ENCODE measurements around the gene SH2D6. TPM values are rescaled to one million over a fixed set of nuclear protein-coding genes. Genes with fewer than 3 reads are reported as not detected.

SH2D6 gene
- total RNA-seq, 4 donors from 2014 or later = not detected

DNA sequence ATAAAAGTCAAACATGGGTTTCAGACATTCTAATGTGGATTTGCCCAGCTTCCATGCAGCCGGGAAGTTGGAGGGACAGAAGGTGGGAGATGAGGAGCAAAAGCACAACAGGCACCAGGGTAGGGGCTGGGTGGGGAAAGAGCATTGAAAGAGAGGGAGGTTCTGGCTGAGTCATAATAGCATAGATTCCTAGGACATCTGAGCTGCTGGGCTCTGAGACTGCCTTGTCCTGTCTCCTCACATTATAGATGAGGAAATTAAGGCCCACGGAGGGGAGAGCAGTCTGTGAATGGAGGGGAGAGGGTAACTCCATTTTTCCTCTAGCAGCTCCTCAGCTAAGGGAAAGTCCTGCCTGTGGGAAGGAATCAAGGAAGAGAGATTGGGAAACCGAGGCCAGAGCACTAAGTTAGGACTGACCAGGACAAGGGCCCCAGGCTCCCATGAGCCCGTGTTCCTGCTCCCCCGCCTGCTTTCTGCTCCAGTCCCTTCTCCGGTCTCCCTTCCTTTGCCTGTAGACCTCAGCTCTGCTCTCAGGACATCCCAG is 26.2 kb downstream of the SH2D6 start:
- no peak for TF ChIP-seq POLR2A (IDR thresholded peaks at IDR 0.05)
- TF ChIP-seq, protein P1, sequence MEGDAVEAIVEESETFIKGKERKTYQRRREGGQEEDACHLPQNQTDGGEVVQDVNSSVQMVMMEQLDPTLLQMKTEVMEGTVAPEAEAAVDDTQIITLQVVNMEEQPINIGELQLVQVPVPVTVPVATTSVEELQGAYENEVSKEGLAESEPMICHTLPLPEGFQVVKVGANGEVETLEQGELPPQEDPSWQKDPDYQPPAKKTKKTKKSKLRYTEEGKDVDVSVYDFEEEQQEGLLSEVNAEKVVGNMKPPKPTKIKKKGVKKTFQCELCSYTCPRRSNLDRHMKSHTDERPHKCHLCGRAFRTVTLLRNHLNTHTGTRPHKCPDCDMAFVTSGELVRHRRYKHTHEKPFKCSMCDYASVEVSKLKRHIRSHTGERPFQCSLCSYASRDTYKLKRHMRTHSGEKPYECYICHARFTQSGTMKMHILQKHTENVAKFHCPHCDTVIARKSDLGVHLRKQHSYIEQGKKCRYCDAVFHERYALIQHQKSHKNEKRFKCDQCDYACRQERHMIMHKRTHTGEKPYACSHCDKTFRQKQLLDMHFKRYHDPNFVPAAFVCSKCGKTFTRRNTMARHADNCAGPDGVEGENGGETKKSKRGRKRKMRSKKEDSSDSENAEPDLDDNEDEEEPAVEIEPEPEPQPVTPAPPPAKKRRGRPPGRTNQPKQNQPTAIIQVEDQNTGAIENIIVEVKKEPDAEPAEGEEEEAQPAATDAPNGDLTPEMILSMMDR (IDR thresholded peaks at IDR 0.05) = no peak
- no peak overlapping the region for H3K4me3 ChIP-seq (ENCODE audit: low read depth, poor library complexity, severe bottlenecking)
- DNase-seq (ENCODE audit: low spot score in 2 of 2) = no peak
- 87 to 92% methylated on average over 6 of the region's 6 CpGs for WGBS, 2 donors
- intact Hi-C loops (cut with DNase I; ENCODE audit: low total_unique reads) = no loop called here

DNA sequence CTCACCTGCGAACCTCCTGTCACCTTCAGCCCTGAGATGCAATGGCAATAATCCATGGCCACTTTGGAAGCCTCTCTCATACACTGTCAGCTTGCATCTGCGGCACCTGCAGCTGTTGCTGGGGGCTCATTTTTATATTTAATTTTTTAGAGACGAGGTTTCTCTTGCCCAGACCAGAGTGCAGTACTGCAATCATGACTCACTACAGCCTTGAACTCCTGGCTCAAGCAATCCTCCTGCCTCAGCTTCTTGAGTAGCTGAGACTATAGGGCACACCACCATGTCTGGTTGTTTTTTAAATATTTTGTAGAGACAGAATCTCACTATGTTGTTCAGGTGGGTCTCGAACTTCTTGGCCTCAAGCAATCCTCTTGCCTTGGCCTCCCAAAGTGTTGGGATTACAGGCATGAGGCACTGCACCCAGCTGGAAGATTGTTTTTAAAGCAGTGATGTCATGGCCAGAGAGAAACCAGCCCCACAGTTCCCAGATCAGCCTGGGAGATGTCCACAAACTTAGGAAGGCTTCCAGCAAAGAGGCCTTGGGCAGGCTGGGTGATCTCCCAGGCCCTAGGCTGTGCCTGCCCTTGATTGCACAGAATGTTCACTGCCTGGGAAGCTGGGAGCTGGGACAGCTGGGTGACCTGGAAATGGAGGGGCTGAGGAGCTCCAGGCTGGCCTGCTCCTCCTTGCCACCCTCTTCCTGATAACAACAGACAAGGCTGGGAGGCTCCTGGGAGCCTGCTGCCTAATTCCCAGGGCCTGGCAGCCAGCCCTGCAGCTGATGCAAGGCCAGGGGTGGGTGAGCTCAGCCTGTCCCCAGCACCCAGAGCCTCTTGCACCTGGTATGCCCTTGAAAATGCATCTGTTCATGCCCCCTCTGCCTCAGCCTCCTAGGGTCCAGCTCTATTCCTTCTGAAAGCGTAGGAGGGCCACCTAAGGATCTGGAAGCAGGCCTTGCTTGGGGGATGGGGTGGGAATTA is 27.1 kb downstream of the SH2D6 start:
- DNase-seq (ENCODE audit: low spot score in 2 of 2) = no peak
- WGBS, 2 donors = 89 to 91% methylated on average over 5 of the region's 5 CpGs
- intact Hi-C loops (cut with DNase I; ENCODE audit: low total_unique reads) = no loop called here
- no peak overlapping the region for H3K4me3 ChIP-seq (ENCODE audit: low read depth, poor library complexity, severe bottlenecking)
- TF ChIP-seq POLR2A (IDR thresholded peaks at IDR 0.05) = no peak
- TF ChIP-seq, protein P1 (IDR thresholded peaks at IDR 0.05) = no peak

DNA sequence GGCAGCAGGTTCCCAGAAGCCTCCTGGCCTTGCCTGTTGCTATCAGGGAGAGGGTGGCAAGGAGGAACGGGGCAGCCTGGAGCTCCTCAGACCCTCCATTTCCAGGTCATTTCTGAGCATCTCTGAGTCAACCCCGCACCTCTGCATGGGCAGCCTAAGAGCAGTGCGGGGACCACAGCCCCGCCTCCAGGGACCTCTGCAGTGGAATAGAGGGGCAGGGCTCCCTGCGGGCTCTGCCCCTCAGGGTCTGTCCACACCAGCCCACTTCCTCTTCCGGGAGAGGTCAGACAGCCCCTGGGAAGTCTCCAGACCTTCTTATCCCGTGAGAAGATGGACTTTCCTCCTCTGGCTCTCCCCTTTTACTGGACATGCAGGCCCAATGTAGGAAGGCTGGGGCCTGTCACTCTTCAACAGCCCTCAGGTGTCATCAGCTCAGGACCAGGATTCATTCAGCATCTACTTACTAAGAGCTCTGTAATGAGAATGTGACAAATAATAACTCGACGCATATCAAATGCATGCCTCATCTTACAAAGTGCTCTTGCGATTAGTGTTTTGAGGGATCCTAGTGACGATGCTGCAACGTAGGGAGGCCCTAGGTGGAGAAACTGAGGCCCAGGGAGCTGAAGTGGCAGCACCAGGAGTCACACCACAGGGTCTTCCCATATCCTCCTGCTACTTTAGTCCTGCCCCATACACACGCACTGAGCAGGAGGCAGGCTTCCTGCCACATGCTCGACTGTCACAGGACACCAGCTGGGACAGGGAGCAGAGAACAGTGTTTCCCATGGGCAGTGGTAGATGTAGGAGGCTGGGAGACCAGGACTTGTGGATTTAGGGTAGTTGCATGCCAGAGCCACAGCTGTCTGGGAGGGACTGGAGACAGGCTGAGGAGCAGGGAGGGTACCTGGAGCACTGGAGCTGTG is 28.0 kb downstream of the SH2D6 start:
- TF ChIP-seq, protein P1 (IDR thresholded peaks at IDR 0.05) = no peak
- no peak for TF ChIP-seq POLR2A (IDR thresholded peaks at IDR 0.05)
- DNase-seq (ENCODE audit: low spot score in 2 of 2) = no peak
- 77 to 81% methylated on average over 14 of the region's 14 CpGs for WGBS, 2 donors
- no peak overlapping the region for H3K4me3 ChIP-seq (ENCODE audit: low read depth, poor library complexity, severe bottlenecking)
- intact Hi-C loops (cut with DNase I; ENCODE audit: low total_unique reads) = no loop called here

DNA sequence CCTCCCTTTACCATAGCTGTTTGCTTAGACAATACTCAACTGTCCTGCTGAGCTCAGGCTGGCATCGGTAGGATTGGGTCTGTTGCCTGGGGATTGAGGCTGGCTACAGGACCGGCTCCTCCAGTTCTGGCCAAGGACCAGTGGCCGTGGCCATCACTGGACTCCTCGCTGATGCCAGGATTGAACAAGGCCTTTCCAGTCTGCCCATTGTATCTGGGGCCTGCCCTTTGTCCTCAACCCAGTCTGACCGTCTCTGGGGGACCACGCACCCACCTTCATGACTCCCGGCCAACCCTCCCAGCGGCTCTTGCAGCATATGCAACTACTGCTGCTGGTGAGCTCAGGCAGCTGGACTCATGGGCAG is 28.7 kb downstream of the SH2D6 start:
- no peak for TF ChIP-seq POLR2A (IDR thresholded peaks at IDR 0.05)
- TF ChIP-seq, protein P1 (IDR thresholded peaks at IDR 0.05) = no peak
- no peak for DNase-seq (ENCODE audit: low spot score in 2 of 2)
- WGBS, 2 donors = 74 to 78% methylated on average over 4 to 6 of the region's 8 CpGs
- intact Hi-C loops (cut with DNase I; ENCODE audit: low total_unique reads) = no loop called here
- H3K4me3 ChIP-seq (ENCODE audit: low read depth, poor library complexity, severe bottlenecking) = no peak overlapping the region

DNA sequence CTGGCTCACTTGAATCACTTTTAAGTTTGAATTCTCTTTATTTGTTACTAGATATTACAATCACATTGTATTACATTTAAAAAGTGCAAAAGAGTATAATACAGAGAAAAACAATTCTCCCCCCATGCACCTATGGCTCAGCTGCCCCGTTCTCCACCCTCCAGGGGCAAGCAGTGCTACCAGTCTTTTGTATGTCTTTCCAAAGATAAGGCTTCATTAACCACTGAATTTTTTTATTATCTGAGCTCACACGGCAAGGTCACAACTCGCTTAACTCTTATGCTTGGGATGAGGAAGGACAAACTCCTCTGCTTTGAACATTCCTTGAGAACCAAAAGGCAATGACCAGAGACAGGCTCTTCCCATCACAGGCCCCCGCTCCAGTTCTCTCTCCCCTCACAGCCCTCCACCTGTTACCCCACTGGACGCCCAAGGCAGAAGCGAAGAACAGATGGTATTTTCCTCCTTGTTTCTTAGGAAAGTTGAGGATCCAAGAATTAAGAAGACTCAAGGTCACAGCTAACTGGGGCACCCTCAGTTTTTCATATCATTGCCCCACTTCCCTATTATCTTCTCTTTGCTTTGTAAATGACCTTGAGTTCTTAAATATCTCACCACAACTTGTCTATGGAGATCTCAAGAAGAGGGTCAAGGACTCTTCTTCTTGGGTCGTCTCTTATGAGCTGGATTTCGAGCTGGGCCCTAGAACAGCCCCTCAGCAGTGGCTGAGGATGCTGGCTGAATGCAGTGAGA is 30.1 kb downstream of the SH2D6 start:
- no peak for TF ChIP-seq POLR2A (IDR thresholded peaks at IDR 0.05)
- TF ChIP-seq, protein P1 (IDR thresholded peaks at IDR 0.05) = no peak
- no peak for DNase-seq (ENCODE audit: low spot score in 2 of 2)
- 92 to 95% methylated on average over 8 of the region's 8 CpGs for WGBS, 2 donors
- no peak overlapping the region for H3K4me3 ChIP-seq (ENCODE audit: low read depth, poor library complexity, severe bottlenecking)
- intact Hi-C loops (cut with DNase I; ENCODE audit: low total_unique reads) = no loop called here

Data from lower leg skin (tissue), 4 donors.